HG02642 (cell line): Measurements from ENCODE around the gene MR1.
"Not testable (repeated sequence)": the region's sequence is repeated elsewhere in the genome, so short reads cannot be mapped to it uniquely, and the experiment has no call there.

Experiments used
- ATAC-seq: cut with Tn5 transposase; IDR thresholded peaks from one replicate; pipeline ENCODE4 v1.9.1; 2021; ENCODE audit warnings: mild to moderate bottlenecking; ENCODE audit not compliant: unreplicated experiment, poor library complexity

Gene MR1

DNA sequence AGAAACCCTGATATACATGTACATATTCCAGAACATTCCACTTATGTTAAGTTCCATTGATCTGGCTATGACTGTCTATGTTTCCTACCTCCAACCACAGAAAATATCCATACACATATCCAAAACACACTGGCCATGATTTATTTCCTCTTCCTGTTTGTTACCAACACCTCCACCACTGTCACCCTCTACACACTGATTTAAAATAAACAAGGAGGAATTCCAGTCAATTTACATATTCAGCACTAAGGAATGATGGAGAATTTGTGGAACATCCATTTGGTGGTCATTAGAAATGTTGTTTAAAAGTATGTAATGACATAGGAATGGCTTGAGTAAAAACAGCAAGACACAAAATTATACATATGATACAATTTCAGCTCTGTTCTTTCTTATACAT is 5.6 kb upstream of the MR1 start:
- no peak for ATAC-seq

DNA sequence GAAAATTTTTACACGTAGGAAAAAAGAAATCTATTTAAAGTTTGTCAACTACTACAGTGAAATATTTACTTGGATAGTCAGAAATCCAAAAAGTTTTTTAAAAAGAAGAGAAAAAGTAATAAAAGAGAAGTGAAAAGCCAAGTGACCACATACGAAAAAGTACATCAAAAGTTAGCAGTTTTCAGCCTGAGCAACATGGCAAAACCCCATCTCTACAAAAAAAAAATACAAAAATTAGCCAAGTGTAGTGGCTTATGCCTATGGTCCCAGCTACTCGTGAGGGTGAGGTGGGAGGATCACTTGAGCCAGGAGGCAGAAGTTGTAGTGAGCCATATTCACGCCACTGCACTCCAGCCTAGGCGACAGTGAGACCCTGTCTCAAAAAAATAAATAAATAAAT is 5.2 kb upstream of the MR1 start:
- no peak for ATAC-seq

DNA sequence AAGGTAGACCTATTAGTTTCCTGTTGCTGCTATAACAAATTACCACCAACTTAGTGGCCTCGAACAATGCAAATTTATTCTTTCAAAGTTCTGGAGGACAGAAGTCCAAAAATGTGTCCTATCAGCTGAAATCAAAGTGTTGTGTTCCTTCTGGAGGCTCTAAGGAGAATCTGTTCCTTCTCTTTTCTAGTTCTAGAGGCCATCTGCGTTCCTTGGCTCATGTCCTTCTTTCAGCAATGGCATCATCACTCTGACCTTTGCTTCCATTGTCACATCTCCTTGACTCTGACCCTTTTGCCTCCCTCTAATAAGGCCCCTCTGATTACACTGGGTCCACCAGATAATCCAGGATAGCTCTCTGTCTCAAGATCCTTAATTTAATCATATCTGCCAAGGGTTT is 1.2 kb upstream of the MR1 start:
- no peak for ATAC-seq

DNA sequence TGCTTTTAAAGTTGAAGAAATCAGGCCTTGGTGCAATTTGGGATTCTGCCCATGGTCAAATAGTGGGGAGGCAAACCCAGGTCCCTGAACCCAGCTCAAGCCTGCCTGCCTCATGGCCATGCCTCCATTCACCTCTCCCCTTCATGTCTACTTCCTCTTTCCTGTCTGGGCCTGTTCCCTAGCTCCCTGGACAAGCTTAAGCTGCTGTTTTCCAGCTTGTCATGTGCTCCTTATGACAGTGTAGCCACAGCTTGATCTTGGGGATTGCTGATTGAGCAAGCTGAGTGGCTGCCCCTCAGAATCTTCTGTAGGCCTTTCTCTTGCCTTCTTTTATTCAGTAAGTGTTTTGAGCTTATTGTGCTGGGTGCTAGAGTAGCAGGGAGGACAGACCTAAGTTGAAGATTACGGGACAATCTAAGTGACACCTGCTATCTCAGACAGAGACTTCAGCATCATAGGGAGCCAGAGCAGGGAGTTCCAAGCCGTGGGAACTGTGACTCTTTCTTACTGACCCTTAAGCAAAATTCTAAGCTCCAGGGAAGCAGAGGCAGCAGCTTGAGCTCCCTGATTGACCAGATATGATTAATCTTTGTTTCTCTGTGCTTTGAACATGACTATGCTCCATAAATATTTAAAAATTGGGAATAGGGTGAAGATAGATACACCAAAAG is 520 bp upstream of the MR1 start:
- peak; percentile 34 for ATAC-seq

DNA sequence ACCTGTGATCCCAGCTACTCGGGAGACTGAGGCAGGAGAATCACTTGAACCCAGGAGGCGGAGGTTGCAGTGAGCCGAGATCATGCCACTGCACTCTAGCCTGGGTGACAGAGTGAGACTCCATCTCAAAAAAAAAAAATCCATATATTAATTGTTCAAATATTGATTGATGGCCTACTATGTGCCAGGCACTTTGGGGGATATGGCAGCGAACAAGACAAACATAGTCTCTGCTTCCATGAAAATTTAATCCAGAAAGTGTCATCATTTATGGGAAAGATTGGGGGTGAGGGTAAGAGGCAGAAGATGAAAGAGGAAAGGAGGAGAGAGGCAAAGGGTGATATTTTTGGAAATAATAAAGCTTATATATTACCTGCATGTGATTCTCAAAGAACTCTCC is 1.4 kb downstream of the MR1 start:
- ATAC-seq: not testable (repeated sequence)

DNA sequence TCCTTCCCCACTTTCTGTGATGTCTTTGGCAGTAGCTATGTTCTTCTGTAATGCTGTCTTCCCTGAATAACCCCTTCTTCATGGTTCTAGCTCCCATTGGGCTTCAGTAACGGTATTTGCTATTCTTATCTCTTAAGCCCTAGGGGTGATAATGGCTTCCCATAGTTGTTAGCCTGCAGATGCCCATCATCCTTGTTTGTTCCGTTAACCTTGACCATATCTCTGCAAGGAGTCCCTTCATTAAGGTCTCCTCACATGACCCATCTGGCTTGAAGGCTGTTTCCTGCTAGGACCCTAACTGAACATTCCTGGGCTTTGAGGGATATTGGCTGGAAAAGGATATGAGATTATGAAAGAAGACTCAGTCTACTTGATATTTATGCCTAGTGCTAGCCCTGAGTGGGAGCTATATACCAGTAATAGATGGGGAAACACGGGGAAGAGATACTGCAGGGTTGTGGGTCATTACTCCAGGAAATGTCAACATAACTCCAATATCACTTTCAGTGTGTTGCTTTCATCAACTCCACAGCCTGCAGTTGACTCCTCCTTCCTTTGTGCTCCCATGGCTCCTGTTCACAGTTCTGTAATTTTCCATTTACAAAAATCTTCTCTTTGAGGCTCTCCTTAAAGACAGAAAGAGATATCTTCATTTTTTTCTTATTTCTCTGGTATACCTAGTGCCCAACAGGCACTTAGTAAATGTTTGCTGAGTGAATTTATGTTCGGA is 2.5 kb downstream of the MR1 start:
- no peak for ATAC-seq

DNA sequence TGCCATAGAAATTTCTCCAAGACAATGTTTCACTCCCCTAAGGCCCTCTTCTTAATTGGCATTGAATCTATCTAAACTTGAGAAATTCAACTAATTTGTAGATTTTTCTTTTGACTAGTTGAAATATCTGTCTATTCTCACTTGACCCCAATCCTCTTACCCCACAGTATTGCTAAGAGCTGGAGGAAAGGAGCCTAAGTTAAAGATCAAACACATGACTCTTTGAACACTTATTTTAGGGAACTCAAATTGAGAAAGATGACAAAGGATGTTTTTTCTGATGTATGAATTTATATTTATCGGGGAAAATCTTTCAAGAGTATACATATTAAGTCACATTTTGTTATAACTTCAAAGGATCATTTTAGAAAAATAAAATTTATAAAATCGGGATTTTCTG is 3.6 kb downstream of the MR1 start:
- no peak for ATAC-seq

DNA sequence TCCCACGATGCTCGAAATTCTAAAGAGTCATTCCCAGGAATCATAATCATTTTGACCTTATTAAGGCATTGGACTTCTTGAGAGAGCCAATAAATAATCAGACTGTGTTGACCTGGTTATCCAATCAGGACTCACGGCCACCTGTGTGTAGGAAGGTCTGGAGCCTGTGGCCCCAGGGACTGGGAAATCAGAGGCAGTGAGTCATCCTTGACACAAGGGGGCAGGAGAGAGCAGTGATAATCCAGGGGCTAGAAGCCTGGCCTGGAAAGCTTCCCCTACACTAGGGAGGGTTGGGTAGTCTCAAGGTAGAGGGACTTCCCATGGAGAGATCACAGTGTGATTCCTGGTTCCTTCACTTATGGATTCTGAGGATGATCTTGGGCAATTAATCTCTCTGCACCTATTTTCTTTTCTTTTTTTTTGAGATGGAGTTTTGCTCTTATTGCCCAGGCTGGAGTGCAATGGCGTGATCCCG is 4.7 kb downstream of the MR1 start:
- ATAC-seq: peak; percentile 56

DNA sequence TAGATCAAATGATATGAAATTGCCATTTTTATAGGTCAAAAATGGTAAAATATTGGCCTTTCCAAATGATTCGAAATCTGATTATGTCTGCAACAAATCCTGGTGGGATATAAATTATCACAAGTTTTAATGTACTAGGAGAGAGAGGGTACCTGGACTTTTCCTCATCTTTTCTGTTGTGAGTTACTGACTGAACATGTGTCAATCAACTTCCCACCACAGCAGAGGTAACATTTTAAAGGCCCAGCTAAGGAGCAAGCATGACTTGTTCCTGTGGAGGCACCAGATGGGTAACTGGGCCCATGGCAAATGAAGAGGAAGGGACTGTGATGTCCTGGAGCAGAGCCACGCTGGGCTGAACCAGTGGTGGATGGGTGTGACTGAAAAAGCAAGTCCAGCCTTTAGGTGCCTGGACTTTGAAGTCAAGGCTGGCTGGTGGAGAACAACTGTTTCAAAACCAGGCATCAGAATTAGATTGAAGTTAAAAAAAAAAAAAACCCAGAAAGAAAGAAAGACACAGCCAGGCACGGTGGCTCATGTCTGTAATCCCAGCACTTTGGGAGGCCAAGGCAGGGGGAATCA is 6.6 kb downstream of the MR1 start:
- ATAC-seq: no peak

DNA sequence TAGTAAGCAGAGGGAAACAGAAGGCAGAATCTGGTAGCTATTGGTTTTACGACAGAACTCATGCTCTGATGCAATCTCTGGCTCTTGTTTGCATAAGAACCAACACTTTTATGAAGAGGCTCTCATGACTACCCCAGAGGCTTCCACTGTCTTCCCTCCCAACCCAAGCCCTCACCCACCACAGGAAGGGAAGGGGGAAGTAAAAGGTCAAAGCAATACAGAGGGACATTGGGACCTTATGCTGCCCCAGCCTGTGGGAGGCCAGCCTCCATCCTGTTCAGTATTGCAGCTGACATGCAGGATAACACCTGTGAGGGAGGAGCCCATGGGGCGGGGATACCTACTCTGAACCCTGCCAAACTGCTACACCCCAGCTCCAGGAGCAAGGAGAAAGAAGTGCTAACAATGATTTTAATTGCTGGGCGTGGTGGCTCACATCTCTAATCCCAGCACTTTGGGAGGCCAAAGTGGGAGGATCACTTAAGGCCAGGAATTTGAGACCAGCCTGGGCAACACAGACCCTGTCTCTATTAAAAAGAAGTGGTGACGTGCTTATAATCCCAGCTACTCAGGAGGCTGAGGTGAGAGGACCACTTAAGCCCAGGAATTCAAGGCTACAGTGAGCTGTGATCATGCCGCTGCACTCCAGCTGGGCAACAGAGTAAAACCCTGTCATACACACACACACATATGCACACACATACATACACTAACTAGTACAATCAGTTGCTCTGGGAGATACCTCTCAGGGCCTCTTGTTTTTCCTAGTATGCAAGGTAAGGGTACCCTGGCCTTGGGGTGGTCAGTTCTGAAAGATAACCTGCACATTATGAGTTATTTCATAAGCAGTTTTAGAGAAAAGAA is 9.5 kb downstream of the MR1 start:
- ATAC-seq: no peak

DNA sequence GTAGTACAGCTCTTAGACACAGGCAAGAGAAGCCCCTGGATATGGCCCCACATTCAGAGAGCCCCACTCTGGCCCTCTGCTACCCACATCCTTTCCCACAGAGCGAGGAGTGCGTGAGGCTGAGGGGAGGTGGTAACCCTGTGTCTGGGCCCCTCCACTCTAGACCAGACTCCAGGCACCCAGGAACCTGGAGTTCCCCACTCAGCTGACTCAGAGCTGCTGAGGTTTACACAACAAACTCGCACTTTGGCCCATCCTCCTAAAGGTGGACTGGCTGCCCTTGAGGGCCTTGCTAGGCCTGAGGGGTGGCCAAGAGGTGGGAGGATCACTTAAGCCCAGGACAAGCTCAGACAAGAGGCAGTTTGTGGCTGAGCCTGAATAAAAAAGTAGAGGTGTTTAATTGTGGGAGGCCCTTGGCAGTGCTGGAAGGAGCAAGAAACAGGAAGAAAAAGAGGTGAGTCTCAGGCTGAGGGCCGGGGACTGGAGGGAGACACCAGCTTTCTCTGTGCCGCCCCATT is 10.7 kb downstream of the MR1 start:
- ATAC-seq: peak; percentile 91

DNA sequence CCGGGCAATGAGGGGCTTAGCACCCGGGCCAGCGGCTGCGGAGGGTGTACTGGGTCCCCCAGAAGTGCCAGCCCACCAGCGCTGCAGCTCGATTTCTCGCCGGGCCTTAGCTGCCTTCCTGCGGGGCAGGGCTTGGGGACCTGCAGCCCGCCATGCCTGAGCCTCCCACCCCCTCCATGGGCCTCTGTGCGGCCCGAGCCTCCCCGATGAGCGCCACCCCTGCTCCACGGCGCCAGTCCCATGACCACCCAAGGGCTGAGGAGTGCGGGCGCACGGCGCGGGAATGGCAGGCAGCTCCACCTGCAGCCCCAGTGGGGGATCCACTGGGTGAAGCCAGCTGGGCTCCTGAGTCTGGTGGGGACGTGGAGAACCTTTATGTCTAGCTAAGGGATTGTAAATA is 12.2 kb downstream of the MR1 start:
- ATAC-seq: not testable (repeated sequence)

DNA sequence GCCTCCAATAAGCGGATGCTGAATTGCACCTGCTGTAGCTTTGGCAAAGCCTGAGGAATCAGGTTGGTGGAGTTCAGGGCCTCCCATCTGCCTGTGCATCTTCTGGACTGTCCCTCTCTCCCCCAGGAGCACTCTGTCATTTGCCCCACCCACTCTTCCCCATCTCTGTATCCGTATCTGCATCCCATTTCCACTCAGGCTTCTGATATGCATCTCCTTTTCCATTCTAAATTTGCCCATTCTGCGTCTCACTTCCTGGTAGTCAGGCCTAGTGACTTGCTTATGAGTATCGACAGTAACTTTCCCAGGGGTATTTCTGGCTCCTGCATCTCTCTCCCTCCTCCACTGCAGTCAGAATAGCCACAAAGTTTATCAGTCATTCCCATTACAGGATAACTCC is 15.6 kb downstream of the MR1 start:
- no peak for ATAC-seq

DNA sequence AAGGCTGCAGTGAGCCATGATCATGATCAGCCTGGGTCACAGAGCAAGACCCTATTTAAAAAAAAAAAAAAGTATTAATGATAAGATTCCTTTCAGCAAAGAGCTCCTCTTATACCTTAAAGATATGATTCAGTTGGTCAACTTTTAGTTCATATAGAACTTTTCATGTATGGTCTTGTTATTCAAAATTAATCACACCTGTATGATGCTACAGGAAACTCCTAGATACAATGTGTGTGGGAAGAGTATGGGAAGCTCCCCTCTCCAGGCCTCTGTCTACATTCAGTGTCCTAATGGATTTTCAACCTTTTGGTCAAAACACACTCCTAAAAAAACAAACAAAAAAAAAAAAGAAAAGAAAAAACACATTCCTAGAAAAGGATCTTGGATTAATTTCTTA is 17.1 kb downstream of the MR1 start:
- ATAC-seq: no peak

DNA sequence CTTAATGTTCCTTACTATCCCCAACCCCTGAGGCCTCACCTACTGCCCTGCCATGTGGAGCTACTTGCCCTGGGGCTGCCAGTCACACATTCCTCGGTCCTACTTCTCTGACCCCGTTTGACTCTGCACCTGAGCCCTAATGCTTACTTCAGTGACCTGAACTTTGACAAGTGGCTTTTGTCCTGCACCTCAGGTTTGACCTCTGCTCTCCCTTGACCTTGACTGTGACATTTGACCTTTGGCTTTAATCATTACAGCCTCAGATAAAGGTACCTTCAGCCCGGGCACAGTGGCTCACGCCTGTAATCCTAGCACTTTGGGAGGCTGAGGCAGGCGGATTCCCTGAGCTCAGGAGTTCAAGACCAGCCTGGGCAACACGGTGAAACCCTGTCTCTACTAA is 22.8 kb downstream of the MR1 start:
- ATAC-seq: no peak

DNA sequence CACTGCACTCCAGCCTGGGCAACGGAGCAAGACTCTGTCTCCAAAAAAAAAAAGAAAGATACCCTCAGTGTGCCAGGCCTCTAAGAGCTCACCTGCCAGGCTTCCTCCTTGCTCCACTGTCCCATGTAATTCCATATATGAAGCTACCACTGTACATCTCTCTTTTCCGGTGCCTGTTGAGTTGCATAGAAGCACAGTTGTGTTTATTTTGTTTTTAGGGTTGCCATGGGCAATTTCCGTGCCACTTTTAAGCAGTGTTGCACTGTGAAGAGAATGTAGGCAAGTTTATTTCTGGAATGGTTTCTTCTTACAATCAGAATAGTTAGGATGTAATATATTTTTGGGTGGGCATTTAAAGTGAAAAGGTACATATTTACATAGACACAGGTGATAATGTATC is 23.3 kb downstream of the MR1 start:
- ATAC-seq: no peak

DNA sequence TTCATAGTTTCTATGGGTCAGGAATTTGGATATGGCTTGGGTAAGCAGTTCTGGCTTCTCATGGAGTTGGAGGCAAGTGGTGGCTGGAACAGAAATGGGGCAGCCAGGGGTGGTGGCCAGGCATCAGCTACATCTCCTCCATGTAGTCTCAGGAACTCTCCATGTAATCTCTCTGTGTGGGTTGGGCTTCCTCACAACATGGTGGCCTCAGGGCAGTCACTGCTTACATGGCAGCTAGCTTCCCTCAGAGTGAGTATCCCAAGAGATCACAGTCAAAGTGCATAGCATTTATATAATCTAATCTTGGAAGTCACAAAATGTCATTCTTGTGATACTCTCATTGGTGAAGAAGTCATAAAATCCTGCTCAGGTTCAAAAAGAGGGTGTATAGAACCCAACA is 25.7 kb downstream of the MR1 start:
- ATAC-seq: no peak

DNA sequence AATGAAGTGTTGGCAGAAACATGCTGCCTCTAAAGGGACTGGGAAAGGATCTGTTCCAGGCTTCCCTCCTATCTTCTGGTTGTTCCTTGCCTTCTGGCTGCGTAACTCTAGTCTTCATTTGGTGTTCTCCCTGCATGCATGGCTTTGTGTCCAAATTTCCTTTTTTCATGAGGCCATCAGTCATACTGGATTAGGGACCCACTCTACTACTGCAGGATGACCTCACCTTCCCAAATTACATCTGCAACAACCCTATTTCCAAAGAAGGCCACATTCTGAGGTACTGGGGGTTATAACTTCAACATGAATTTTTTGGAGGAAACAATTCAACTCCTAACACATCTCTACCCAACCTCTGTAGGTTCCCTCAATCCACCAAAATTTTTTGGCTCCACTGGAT is 26.3 kb downstream of the MR1 start:
- no peak for ATAC-seq

DNA sequence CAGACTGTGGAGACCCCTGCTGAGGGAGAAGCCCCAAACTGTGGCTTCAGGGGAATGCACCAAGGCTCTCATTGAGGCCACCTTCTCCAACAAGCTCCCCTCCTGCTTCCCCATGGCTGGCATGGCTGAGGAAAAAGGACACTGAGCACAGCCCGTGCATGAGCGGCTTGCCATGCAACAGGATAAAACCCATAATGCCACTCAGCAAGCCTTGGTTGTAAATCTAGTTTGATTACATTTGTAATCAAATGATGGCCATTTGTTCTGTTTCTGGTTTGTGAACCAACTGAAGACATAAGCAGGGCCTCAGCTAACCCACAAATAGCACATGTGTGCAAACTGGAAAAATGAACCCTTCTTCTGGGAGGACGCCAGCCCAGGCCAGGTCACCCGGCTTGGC is 27.2 kb downstream of the MR1 start:
- ATAC-seq: not testable (repeated sequence)

DNA sequence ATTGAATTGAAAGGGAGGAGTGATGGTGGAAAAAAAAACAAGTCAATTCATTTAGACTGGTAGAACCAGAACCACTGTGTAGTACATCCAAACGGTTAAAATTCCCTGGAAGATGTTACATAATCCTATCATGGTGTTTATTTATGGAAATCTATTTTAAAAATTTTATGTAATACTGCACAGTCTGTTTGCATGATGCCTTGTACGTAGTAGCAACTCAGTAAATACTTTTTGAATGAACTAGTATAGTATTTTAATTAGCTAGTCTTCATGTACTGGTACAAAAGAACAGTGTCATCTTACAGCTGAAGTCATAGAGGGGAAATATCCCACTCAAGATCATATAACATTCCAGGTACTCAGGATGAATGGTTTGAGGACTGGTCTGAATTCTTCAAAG is 27.7 kb downstream of the MR1 start:
- ATAC-seq: no peak
